Upper lobe of right lung (tissue), 1 donor: ENCODE results near the gene NUP35. TPM values are rescaled to one million over a fixed set of nuclear protein-coding genes. Genes with fewer than 3 reads are reported as not detected.
A peak's percentile ranks its signal among the peaks of the same experiment; 100 is the strongest.

Experiments used
- ATAC-seq: fragments of 200-7000 bp; cut with Tn5 transposase; one replicate; pipeline ENCODE4 v1.9.1; 2020; ENCODE audit warnings: mild to moderate bottlenecking, moderate library complexity
- DNase-seq: peaks from one replicate; pipeline ENCODE4 v3.0.0-alpha.2; 2020
- H3K27ac ChIP-seq: fragments of 200-600 bp; one replicate; pipeline ENCODE4 v1.8.0; 2022
- H3K27me3 ChIP-seq: fragments of 200-600 bp; one replicate; pipeline ENCODE4 v1.8.0; 2022; ENCODE audit warnings: mild to moderate bottlenecking
- H3K36me3 ChIP-seq: fragments of 200-600 bp; one replicate; pipeline ENCODE4 v1.8.0; 2022
- H3K4me1 ChIP-seq: fragments of 200-600 bp; one replicate; pipeline ENCODE4 v1.8.0; 2022
- H3K4me3 ChIP-seq: fragments of 200-600 bp; one replicate; pipeline ENCODE4 v1.8.0; 2022; ENCODE audit warnings: mild to moderate bottlenecking
- H3K9me3 ChIP-seq: fragments of 200-600 bp; one replicate; pipeline ENCODE4 v1.8.0; 2022
- intact Hi-C: fragments of 100-400 bp; cut with DNase I; formaldehyde crosslinking; loops from one replicate; pipeline ENCODE4 v1.11.0; 2022
- total RNA-seq: library from RNA; stranded (reverse); fragmentation: NEBNext Ultra II Directional; extraction: Animal tissue kit (Norgen Biotek cat#: 25700); gene quantifications from one replicate; pipeline ENCODE4 v1.2.1, GENCODE V29; 2021
- TF ChIP-seq, protein P1 (sequence below): fragments of 200-600 bp; IDR thresholded peaks from one replicate; pipeline ENCODE4 v1.8.0; 2022; ENCODE audit warnings: antibody characterized with exemption
- donor health status: DM: no; HTN: yes; CAD: no; lungs with severe emphysema.

The NUP35 gene
- total RNA-seq, 1 donor from 2014 or later, result 18.2 TPM

GRCh38 chr2:183195998-183196409 is 71.8 kb downstream of the NUP35 start:
- TF ChIP-seq, protein P1, sequence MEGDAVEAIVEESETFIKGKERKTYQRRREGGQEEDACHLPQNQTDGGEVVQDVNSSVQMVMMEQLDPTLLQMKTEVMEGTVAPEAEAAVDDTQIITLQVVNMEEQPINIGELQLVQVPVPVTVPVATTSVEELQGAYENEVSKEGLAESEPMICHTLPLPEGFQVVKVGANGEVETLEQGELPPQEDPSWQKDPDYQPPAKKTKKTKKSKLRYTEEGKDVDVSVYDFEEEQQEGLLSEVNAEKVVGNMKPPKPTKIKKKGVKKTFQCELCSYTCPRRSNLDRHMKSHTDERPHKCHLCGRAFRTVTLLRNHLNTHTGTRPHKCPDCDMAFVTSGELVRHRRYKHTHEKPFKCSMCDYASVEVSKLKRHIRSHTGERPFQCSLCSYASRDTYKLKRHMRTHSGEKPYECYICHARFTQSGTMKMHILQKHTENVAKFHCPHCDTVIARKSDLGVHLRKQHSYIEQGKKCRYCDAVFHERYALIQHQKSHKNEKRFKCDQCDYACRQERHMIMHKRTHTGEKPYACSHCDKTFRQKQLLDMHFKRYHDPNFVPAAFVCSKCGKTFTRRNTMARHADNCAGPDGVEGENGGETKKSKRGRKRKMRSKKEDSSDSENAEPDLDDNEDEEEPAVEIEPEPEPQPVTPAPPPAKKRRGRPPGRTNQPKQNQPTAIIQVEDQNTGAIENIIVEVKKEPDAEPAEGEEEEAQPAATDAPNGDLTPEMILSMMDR, result no peak
- Histone ChIP-seq H3K27ac (no peak overlapping the region), H3K9me3 (no peaks in the 10 kb centered on the region), H3K36me3 (no peaks in the 10 kb centered on the region), H3K27me3 (no peaks in the 10 kb centered on the region), H3K4me1 (no peaks in the 10 kb centered on the region), H3K4me3 (no peak overlapping the region)
- ATAC-seq (no peak), DNase-seq (no peak)
- intact Hi-C loops, result no loop called here

DNA sequence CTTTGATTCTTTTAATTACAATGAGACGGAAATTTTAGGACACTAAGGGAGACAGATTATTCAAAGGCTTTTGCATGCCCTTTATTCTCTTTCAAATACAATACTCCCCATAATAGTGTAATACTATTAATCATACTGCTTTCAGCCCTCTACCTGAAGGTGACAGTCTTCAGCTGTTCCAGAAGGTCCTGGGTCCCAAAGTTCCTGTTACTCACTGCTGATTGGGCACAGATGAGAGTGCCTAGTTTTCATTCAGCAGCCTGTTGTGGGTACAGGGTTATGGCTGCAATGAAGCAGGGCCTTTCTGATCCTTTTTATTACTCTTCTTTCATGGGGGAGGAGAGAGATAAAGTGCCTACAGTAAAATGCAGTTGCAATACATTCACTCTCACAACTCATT is 80.2 kb downstream of the NUP35 start:
- Histone ChIP-seq H3K36me3 (no peaks in the 10 kb centered on the region), H3K27ac (no peak overlapping the region), H3K4me3 (no peak overlapping the region), H3K4me1 (no peaks in the 10 kb centered on the region), H3K27me3 (no peaks in the 10 kb centered on the region), H3K9me3 (no peaks in the 10 kb centered on the region)
- DNase-seq (no peak), ATAC-seq (no peak)
- TF ChIP-seq, protein P1, result no peak
- intact Hi-C loops, result no loop called here

DNA sequence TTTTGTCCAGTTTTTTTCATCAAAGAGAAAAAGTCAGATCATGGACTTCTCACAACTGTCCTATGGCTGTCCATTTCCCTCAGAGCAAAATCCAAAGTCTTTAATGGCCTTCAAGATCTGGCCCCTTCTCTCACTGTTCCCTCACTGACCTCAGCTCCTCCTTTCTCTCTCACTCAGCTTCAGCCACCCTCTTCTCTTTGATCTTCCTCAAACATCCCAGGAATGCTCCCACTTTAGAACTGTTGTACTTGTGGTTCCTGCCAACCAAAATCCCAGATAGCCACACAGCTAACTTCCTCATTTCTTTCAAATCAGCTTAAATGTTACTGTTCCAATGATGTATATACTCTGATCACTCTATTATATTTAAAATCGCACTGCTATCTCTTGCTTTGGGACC is 82.9 kb downstream of the NUP35 start:
- Histone ChIP-seq H3K9me3 (no peaks in the 10 kb centered on the region), H3K4me3 (no peak overlapping the region), H3K27me3 (no peaks in the 10 kb centered on the region), H3K27ac (no peak overlapping the region), H3K36me3 (no peaks in the 10 kb centered on the region), H3K4me1 (no peaks in the 10 kb centered on the region)
- TF ChIP-seq, protein P1, result no peak
- intact Hi-C loops, result no loop called here
- DNase-seq, result no peak
- ATAC-seq, result peak; percentile 79

DNA sequence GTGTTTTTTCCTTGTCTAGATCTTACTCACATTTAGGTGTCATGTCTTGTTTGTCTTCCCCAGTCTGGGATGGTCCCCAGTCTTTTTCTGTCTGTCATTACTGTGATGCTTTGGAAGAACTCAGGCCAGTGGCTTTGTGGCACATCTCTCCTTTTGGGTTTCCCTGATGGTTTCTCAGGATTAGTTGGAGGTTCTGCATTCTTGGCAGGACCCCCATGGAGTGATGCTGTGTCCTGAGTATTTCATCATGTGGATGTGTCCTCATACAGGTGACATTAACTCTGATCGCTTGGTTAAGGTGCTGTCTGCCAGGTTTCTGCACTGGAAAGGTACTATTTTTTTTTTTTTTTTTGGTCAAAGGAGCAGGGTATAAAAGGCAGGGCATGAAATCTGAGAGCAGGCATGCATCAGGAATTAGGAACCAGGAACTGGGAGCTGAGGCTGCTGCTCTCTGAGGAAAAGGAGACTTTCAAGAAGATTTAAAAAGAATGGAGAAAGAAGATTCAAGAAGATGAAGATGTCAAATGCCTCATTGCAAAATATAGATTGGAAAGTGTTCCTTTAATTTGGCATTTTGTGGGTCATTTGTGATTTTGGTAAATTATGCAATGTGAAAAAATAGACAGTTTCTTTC is 85.3 kb downstream of the NUP35 start:
- H3K4me3 ChIP-seq, result no peak overlapping the region
- DNase-seq (no peak), ATAC-seq (no peak)
- TF ChIP-seq, protein P1, result no peak
- H3K4me1 ChIP-seq, result no peaks in the 10 kb centered on the region
- intact Hi-C loops, result no loop called here
- H3K9me3 ChIP-seq, result no peaks in the 10 kb centered on the region
- H3K27ac ChIP-seq, result no peak overlapping the region
- no peaks in the 10 kb centered on the region for H3K27me3 ChIP-seq
- no peaks in the 10 kb centered on the region for H3K36me3 ChIP-seq

Other genes with a start within 250 kb of the NUP35 start
- gene NCKAP1, start 86.0 kb upstream of the NUP35 start, total RNA-seq, result 117 TPM
- gene DUSP19, start 45.7 kb upstream of the NUP35 start, total RNA-seq, result 3.0 TPM